Astrocyte (in vitro differentiated cells and primary cell): ENCODE measurements around the gene AP4S1.
"Not testable (repeated sequence)": the region's sequence is repeated elsewhere in the genome, so short reads cannot be mapped to it uniquely, and the experiment has no call there.

Experiments
- EZH2 ChIP-seq: IDR thresholded peaks from 2 replicates; pipeline ENCODE4 v1.6.1; 2012; ENCODE audit warnings: mild to moderate bottlenecking, low read length, inconsistent platforms; ENCODE audit not compliant: insufficient read depth
- TF ChIP-seq, protein P1 (sequence below): IDR thresholded peaks from 2 replicates; pipeline ENCODE4 v1.5.1; 2011; ENCODE audit warnings: low read depth, mild to moderate bottlenecking, inconsistent platforms, low read length, moderate library complexity; ENCODE audit not compliant: insufficient read depth

DNA sequence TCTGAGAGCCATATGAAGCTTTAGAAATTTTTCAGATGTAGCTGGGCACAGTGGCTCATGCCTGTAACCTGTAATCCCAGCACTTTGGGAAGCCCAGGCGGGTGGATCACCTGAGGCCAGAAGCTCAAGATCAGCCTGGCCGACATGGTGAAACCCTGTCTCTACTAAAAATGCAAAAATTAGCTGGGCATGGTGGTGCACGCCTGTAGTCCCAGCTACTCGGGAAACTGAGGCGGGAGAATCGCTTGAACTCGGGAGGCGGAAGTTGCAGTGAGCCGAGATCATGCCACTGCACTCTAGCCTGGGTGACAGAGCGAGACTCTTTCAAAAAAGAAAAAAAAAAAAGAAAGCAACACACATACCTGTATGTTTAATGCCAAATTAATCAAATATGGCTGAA lies 17.4 kb downstream of the AP4S1 start:
- TF ChIP-seq EZH2 = not testable (repeated sequence)
- TF ChIP-seq, protein P1, sequence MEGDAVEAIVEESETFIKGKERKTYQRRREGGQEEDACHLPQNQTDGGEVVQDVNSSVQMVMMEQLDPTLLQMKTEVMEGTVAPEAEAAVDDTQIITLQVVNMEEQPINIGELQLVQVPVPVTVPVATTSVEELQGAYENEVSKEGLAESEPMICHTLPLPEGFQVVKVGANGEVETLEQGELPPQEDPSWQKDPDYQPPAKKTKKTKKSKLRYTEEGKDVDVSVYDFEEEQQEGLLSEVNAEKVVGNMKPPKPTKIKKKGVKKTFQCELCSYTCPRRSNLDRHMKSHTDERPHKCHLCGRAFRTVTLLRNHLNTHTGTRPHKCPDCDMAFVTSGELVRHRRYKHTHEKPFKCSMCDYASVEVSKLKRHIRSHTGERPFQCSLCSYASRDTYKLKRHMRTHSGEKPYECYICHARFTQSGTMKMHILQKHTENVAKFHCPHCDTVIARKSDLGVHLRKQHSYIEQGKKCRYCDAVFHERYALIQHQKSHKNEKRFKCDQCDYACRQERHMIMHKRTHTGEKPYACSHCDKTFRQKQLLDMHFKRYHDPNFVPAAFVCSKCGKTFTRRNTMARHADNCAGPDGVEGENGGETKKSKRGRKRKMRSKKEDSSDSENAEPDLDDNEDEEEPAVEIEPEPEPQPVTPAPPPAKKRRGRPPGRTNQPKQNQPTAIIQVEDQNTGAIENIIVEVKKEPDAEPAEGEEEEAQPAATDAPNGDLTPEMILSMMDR = not testable (repeated sequence)
